GM21723 (cell line): Measurements from ENCODE around the gene PACRG.

ENCODE experiments used
- ATAC-seq: cut with Tn5 transposase; IDR thresholded peaks from one replicate; pipeline ENCODE4 v1.9.1; 2021; ENCODE audit warnings: mild to moderate bottlenecking, moderate library complexity; ENCODE audit not compliant: unreplicated experiment

Gene PACRG

GRCh38 chr6:163126741-163127140, 399.0 kb downstream of the PACRG start:
- no peak for ATAC-seq

GRCh38 chr6:163127587-163127986, 399.8 kb downstream of the PACRG start:
- no peak for ATAC-seq

- no peak for ATAC-seq
Observed at GRCh38 chr6:163128324-163128723, 400.6 kb downstream of the PACRG start.

GRCh38 chr6:163132050-163132750, 404.4 kb downstream of the PACRG start:
- ATAC-seq: no peak

DNA sequence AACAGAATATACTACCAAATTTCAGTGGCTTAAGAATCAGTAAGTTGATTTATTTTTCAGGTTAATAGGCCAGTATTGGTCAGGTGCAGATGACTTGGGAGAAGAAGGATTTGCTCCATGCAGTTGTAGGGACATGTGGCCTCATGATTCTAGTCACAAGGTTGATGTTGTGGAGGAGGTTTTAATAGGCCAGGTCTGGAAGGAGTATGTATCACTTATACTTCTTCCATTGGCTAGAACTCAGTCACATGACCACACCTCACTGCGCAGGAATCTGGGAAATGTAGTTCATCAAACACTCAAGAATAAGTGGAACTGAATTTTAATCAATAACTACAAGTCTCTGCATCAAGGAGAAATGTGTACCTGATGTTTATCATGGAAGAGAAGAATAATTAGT, 405.2 kb downstream of the PACRG start:
- ATAC-seq: peak; percentile 52

GRCh38 chr6:163133691-163134090, 405.9 kb downstream of the PACRG start:
- ATAC-seq: no peak

DNA sequence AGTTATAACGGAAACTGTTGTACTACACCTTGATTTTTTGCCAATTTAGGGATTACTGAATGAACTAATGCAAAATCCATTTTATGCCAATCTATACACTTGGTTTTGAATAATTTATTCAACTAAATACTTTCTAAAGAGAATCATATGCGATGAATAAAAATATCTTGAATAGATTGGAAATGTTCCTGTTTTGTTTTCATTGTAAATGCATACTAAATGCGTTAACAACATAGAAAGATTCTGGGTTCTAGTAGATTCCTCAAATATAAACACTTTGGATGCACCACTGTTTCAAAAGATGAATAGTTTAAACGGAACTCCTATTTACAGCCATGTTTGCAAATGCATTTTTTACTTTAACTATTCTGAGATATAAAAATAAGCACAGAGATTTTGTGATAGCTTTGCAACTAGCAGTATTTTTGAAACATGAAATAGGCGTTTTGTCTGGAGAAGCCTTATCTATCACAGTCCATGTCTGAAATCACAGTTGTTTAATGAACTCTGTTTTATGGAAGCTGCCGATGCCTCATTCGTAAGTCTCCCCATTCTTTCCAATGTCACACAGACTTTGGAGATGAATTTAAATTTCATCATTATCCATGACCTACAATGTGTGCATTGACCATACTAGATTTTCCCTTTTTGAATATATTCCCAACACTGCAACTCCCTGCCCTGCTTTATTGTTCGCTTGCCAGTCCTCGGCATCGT, 409.1 kb downstream of the PACRG start:
- ATAC-seq: no peak

DNA sequence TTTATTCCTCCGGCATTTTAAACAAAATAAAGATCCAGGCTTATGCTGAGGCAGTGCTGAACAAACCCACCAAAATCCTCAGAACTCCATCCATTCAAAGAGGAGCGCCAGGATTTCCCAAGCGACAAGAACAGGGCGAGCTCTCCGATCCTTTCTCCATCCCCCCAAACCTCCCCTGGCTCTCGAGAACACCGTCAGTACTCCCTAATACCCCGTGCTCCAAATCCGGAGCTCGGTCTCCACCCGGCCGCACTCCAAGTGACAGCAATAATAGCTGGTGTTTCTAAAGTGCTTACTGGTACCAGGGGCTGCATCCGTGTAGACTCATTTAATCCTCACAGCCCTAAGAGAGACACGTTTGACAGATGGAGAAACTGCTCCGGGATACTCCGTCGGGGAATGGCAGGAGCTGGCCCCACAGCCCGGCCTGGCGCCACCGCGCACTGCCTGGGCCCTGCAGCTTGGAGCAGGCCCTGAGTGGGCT, 409.7 kb downstream of the PACRG start:
- no peak for ATAC-seq

DNA sequence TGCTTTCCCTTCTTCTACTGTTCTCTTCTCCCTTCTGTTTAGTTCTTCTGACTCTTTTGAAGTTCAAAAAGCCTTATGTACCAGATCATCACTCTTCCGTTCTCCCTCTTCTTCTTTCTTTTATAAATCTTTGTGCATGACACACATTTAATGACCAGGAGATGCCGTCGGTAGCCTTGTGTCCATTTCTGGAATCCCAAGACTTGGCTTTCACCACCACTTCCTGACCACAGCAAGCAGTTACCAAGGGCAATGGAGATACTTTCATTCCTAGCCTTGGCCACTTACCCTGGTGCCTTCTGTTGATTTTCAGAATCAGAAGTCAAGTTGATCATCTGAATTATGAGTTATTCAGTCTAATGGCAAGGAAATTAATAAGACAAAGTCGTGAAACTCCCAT, 418.3 kb downstream of the PACRG start:
- ATAC-seq: no peak

DNA sequence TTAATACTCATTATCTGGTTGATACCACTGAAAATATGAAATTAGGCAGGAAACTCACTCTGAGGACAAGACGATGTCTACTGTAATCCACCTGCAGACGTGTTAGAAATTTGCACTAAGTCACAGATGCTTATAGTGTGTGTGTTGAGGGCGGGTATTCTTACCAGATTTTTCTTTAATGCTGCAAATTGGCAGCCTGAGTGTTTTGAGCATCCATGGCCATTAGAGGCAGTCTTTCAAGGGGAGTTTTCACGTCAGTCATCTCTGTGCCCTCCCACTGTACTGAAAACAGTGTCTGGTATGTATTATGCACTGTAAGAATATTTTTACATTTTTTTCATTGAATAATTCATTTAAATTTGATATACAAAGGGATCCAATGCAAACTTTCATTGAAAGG, 420.2 kb downstream of the PACRG start:
- no peak for ATAC-seq

- ATAC-seq: no peak
Observed at GRCh38 chr6:163148451-163149278, 420.9 kb downstream of the PACRG start.

GRCh38 chr6:163149279-163149848, 421.6 kb downstream of the PACRG start:
- no peak for ATAC-seq

- ATAC-seq: no peak
Observed at GRCh38 chr6:163151212-163151611, 423.4 kb downstream of the PACRG start.

DNA sequence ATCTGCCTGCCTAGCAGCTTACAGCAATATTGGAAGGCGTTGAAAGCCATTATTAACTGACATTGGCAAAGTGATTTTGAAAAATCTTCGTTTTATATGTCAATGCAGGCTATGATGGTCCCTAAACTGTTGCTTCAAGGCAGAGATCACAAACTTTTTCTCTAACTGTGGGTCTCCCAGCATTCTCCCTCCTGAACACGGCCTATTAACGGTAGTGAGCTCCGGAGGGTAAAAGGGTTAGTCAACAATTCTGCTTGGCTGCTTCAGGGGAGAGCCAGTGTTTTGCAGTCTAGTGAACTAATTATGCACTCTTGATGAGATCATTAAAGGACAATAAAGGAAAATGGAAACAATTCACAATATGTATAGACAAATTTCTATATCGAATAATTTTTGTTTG, 424.9 kb downstream of the PACRG start:
- ATAC-seq: no peak

DNA sequence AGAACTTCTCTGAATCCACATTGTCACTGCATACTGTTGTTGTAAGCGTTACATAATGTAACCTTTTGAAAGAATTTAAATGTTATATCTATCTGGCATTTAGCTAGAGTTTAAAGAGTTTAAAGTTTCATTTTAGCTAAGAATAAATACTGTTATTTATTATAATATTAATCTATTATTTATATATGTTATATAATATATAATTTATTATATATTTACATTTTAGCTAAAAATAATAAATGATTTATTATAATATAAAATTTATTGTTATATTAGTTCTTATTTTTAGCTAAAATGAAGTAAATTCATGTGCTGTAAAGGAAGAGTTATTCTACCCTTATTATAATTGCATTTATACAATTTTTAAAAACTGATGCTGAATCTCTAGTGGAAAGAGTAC, 431.3 kb downstream of the PACRG start:
- no peak for ATAC-seq

DNA sequence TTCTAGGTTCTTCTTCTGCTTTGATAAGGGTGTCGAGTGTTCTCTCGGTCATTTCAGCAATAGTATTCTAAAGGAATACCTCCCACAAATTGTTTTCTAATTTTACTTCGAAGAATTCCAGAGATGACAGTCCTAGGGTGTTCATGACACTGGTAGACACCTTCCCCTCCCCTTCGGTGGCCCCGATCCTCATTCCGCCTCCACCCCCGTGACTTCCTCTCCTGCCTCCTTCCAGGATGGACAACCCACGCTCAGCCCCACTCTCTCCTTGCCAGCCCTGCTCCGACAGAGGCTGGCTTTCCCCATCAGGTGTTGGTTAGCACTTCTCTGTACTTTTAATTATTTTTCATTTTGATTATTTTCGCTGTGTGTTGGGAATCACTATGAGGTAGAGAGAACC, 431.9 kb downstream of the PACRG start:
- ATAC-seq: no peak

- ATAC-seq: no peak
Observed at GRCh38 chr6:163162007-163162873, 434.5 kb downstream of the PACRG start.

DNA sequence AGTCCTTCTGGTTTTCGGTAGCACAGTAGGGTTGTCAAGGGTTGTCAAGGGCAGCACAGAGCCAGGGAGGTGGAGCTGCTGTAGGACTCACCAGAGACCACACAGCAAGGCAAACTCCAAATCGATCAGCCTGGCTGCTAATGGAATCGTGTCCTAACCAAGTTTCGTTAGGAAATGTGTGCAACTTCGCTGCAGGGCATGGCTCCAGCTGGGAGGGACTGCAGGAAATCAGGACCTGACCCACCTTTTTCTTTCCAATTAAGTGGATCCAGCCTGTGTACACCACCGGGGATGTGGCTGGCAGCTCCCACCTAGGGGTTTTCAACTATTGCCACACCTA, 435.1 kb downstream of the PACRG start:
- ATAC-seq: no peak

- ATAC-seq: no peak
Observed at GRCh38 chr6:163164175-163164900, 436.6 kb downstream of the PACRG start.
